Lower leg skin (tissue), 4 donors: ENCODE measurements around the gene SNCG. TPM values are rescaled to one million over a fixed set of nuclear protein-coding genes. Genes with fewer than 3 reads are reported as not detected.
"Not testable (repeated sequence)": the region's sequence is repeated elsewhere in the genome, so short reads cannot be mapped to it uniquely, and the experiment has no call there.

Source experiments
- DNase-seq, 2 donors: peaks; one replicate each; pipeline ENCODE4 v3.0.0-alpha.2; 2019; ENCODE audit warnings: low spot score in 2 of 2
- H3K4me3 ChIP-seq: fragments of 200-600 bp; sonication (generic); 2 replicates; pipeline ENCODE4 v1.5.1; 2017; ENCODE audit warnings: mild to moderate bottlenecking, low read depth; ENCODE audit not compliant: poor library complexity, severe bottlenecking
- POLR2A ChIP-seq, 2 donors: fragments of 450-650 bp; IDR thresholded peaks; one replicate each; pipeline ENCODE4 v1.6.1; 2016 to 2017; ENCODE audit warnings: antibody characterized with exemption in 2 of 2, mild to moderate bottlenecking in 1 of 2, moderate library complexity in 1 of 2
- WGBS, 2 donors: methylation state at CpG; one replicate each; pipeline ENCODE4 v1.1.5; 2018; 5-methylcytosine and 5-hydroxymethylcytosine counted together
- intact Hi-C: fragments of 100-400 bp; cut with DNase I; formaldehyde crosslinking; loops from one replicate; pipeline ENCODE4 v1.15.0; 2023; ENCODE audit warnings: low total_unique reads
- total RNA-seq, 4 donors: library from RNA; depleted of rRNA; stranded (reverse); fragments of >200 nt; gene quantifications; one replicate each; pipeline ENCODE4 v1.1.0, GENCODE V29; 2016
- TF ChIP-seq, protein P1 (sequence below), 3 donors: fragments of 450-650 bp; IDR thresholded peaks; one replicate each; pipeline ENCODE4 v1.5.1; 2016; ENCODE audit warnings: antibody characterized with exemption in 3 of 3, mild to moderate bottlenecking in 3 of 3, moderate library complexity in 2 of 3

SNCG gene
- total RNA-seq, 4 donors from 2014 or later: 26.5 to 62.9 (median 41.1) TPM

DNA sequence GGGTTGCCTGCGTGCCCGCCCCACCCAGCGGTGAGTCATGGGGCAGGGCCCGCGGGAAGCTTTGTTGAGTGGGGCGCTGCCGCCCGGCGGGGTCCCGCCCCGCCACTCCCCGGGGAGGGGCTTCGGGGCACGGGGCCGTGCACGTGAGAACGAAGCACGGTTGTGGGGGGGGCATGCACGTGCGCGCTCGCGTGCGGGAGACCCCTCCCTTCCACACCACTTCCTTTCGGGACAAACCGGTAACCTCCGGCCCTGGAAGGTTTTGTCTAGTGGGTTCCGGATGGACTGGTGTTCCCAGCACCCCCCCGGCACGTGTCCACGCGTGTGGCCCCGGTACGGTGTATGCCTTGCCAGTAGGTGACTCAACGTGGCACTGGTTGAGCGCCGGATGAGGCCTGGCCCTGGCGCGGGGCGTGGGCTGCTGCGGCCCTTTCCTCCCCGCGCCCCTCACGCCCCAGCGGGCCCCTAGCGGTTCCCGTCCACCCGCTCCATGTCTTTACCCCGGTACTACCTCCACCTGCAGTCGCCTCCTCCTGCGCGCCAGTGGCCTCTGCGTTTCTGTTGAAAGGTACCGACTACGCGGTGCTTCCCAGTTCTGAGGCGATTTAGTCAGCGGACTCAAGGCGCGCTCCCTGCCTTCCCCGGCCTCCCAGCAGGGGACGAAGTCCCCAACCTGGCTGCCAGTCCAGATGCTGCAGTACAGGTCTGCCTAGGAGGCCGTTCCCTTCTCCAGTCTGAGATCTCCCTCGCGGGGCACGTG lies 13.0 kb downstream of the SNCG start:
- intact Hi-C loops: loop anchor here (5.0 kb wide), 1 partner anchor 121 kb away; the partner anchor contains the start of gene GLUD1
- H3K4me3 ChIP-seq: peak overlapping the region; percentile 64
- 7 to 19% methylated on average over 26 to 41 of the region's 66 CpGs for WGBS, 2 donors
- TF ChIP-seq, protein P1, sequence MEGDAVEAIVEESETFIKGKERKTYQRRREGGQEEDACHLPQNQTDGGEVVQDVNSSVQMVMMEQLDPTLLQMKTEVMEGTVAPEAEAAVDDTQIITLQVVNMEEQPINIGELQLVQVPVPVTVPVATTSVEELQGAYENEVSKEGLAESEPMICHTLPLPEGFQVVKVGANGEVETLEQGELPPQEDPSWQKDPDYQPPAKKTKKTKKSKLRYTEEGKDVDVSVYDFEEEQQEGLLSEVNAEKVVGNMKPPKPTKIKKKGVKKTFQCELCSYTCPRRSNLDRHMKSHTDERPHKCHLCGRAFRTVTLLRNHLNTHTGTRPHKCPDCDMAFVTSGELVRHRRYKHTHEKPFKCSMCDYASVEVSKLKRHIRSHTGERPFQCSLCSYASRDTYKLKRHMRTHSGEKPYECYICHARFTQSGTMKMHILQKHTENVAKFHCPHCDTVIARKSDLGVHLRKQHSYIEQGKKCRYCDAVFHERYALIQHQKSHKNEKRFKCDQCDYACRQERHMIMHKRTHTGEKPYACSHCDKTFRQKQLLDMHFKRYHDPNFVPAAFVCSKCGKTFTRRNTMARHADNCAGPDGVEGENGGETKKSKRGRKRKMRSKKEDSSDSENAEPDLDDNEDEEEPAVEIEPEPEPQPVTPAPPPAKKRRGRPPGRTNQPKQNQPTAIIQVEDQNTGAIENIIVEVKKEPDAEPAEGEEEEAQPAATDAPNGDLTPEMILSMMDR (IDR thresholded peaks at IDR 0.05): no peak
- TF ChIP-seq POLR2A (IDR thresholded peaks at IDR 0.05): no peak
- peak; percentile 91 to 98 for DNase-seq

GRCh38 chr10:86972613-86973380 lies 14.4 kb downstream of the SNCG start:
- intact Hi-C loops: loop anchor here (5.0 kb wide), 1 partner anchor 120 kb away; the partner anchor contains the start of gene GLUD1

GRCh38 chr10:86974484-86974883 lies 16.1 kb downstream of the SNCG start:
- TF ChIP-seq POLR2A (IDR thresholded peaks at IDR 0.05): no peak
- TF ChIP-seq, protein P1 (IDR thresholded peaks at IDR 0.05): no peak
- no peak for DNase-seq
- intact Hi-C loops: loop anchor here (5.0 kb wide), 1 partner anchor 118 kb away; the partner anchor contains the start of gene GLUD1
- WGBS, 2 donors: 39 to 57% methylated on average over 7 of the region's 7 CpGs
- no peak overlapping the region for H3K4me3 ChIP-seq

More at GRCh38 chr10:86972613-86973380, 14.4 kb downstream of the SNCG start:
- DNase-seq: peak; percentile 48 to 87
- no peak overlapping the region for H3K4me3 ChIP-seq
- 44 to 59% methylated on average over 10 of the region's 11 CpGs for whole genome bisulfite sequencing, 2 donors
- TF ChIP-seq, protein P1 (IDR thresholded peaks at IDR 0.05): no peak
- TF ChIP-seq POLR2A (IDR thresholded peaks at IDR 0.05): no peak

GRCh38 chr10:86976362-86977056 lies 18.1 kb downstream of the SNCG start:
- WGBS, 2 donors: 96% methylated on average over 5 of the region's 5 CpGs
- no peak overlapping the region for H3K4me3 ChIP-seq
- DNase-seq: no peak
- intact Hi-C loops: no loop called here
- TF ChIP-seq, protein P1 (IDR thresholded peaks at IDR 0.05): no peak

DNA sequence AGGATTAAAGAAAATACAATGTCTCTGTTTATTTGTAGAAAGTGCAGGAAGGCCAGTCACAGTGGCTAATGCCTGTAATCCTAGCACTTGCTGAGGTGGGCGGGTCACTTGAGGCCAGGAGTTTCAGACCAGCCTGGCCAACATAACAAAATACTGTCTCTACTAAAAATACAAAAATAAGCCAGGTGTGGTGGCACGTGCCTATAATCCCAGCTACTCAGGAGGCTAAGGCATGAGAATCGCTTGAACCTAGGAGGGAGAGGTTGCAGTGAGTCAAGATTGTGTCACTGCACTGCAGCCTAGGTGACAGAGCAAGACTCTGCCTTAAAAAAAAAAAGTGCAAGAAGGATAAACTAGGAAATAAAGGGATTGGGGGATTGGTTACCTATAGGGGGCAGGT lies 20.1 kb downstream of the SNCG start:
- 72 to 82% methylated on average over 3 of the region's 3 CpGs for WGBS, 2 donors
- intact Hi-C loops, DNase-seq, H3K4me3 ChIP-seq: not testable (repeated sequence)
